Measurements from ENCODE around the gene FUT8.

The FUT8 gene

DNA sequence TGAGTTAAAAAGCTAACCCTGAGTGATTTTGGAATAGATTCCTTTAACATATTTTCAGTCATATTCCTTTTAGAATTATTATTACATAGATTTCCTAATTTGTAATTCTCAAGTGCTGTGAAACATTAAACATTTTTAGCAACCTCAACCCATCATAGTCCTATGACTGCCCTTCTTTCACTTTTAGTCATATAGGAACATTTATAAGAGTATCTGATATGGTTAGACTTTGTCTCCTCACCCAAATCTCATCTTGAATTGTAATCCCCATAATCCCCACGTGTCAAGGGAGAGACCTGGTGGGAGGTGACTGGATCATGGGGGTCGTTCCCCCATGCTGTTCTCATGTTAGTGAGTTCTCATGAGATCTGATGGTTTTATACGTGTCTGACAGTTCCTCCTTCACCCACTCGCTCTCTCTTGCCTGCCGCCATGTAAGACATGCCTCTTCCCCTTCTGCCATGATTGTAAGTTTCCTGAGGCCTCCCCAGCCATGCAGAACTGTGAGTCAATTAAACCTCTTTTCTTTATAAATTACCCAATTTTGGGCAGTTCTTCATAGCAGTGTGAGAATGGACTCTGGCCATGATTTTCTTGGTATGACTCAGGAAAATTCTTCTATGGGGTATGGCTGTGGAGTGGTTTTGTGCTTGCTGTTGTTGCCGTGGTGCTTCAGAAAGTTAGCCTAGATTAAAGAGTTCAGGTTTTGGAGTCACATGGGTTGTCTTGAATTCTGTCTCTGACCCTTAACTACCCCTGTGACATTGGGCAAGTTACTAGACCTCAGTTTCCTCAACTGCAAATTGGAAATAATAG lies 83.9 kb downstream of the FUT8 start:
- no peak for DNase-seq

DNA sequence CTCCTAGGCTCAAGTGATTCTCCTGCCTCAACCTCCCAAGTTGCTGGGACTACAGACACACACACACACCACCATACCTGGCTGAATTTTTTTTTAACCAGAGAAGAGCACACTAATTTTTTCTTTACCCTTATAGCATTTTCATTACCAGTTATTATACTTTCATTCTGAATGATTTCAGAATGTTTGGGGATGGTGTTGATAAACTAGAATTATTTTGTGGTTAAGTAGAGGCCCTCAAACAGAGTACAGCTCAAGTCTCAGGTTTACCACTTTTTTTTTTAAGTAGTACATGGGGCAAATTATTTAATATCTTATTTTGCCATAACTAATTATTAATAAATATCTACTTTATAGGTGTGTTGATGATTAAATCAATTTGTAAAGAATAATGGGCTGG lies 86.6 kb downstream of the FUT8 start:
- DNase-seq = no peak

- no peak for DNase-seq
Measured at GRCh38 chr14:65500075-65500474, 87.5 kb downstream of the FUT8 start.

GRCh38 chr14:65501328-65501727 lies 88.8 kb downstream of the FUT8 start:
- no peak for DNase-seq

- DNase-seq = no peak
Measured at GRCh38 chr14:65502676-65503124, 90.2 kb downstream of the FUT8 start.

DNA sequence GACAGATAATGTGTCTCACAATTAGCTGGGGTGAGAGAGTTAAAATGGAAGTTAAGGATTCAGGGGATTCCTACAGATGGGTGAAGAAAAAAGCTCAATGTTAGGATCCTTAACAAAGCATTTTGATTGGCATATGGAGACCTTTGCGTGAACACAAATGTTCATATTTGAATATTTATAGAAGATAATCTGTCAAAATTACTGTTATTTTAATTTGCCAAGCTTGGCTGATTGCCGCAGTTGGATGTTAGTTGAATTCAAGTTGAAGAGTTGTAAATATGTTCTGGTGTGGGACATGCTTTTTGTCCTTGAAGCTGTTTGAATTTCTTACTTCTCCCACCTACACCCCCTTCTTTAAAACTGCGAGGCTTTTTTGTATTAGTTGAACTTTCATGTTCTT lies 91.2 kb downstream of the FUT8 start:
- no peak for DNase-seq

DNA sequence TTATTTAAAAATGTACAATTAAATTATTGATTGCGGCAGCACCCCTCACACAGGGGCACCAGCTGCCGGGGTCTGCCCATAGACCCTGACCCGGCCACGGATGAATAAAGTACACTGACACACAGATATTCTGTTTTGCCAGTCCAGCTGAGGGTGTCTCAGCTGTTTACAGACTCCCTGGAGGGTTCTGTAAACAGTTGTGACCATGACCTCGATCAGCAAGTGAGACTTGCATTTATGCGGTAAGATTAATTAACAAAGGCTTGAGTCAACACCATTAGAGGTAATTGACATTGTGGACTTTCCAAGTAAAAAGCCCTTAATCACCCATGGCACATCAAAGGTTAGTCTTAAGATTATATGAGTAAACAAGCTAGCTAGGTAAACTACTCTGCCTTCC lies 94.3 kb downstream of the FUT8 start:
- DNase-seq = no peak

GRCh38 chr14:65509842-65510241 lies 97.3 kb downstream of the FUT8 start:
- no peak for DNase-seq

DNA sequence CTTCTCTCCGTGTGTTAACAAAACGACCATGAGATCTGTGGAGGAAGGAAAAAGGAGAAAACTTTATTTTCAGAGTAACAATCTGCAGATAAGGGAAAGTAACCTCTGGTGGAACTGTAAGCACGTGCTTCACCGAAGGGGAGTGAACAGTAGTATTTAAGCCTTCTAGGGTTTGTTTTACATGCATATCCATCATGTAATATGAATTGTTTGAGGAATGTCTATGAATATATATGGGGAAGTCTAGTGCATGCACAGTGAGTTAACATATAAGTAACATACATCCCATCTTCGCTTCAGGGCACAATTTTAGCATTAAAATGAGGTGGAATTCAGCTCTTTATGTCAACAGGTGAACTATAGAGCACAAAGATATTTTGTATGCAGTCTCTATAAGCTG lies 101.1 kb downstream of the FUT8 start:
- no peak for DNase-seq

- no peak for DNase-seq
Measured at GRCh38 chr14:65517635-65518542, 105.4 kb downstream of the FUT8 start.

DNA sequence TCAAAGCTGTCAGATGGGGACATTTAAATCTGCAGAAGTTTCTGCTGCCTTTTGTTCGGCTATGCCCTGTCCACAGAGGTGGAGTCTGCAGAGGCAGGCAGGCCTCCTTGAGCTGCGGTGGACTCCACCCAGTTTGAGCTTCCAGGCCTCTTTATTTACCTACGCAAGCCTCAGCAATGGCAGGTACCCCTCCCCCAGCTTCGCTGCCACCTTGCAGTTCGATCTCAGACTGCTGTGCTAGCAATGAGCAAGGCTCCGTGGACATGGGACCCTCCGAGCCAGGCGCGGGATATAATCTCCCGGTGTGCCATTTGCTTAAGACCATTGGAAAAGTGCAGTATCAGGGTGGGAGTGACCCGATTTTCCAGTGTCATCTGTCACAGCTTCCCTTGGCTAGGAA lies 115.5 kb downstream of the FUT8 start:
- DNase-seq = no peak

DNA sequence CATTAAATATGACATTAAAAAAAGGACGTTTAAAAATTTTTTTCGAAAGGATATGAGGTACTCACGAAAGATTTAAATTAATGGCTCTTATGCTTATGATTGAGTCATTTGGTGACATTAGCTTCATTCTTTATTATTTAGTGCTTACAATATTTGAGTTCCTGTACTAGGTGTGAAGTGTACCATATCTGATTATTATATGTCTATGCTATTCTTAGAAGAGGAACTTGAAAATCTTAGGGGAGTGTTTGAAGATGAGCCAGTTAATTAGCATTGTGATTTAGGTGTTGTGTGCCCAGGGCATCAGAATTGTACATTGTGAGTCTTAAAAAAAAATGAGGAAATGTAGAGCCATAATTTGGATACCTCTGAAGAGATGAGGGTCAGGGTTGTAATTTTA lies 118.6 kb downstream of the FUT8 start:
- DNase-seq = no peak

DNA sequence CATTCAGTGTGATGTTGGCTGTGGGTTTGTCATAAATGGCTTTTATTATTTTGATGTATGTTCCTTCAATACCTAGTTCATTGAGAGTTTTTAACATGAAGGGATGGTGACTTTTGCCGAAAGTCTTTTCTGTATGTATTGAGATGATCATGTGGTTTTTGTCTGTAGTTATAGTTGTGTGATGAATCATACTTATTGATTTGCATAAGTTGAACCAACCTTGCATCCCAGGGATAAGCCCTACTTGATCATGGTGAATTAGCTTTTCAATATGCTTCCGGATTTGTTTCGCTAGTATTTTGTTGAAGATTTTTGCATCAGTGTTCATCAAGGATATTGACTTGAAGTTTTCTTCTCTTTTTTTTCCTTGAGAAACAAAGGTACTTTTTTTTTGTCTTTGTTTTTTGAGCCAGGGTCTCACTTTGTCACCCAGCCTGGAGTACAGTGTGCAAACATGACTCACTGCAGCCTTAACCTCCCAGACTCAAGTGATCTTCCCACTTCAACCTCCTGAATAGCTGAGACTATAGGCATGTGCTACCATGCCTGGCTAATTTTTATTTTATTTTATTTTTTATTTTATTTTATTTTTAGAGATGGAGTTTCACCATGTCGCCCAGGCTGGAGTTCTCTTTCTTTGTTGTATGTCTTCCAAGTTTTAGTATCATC lies 121.3 kb downstream of the FUT8 start:
- DNase-seq = no peak

DNA sequence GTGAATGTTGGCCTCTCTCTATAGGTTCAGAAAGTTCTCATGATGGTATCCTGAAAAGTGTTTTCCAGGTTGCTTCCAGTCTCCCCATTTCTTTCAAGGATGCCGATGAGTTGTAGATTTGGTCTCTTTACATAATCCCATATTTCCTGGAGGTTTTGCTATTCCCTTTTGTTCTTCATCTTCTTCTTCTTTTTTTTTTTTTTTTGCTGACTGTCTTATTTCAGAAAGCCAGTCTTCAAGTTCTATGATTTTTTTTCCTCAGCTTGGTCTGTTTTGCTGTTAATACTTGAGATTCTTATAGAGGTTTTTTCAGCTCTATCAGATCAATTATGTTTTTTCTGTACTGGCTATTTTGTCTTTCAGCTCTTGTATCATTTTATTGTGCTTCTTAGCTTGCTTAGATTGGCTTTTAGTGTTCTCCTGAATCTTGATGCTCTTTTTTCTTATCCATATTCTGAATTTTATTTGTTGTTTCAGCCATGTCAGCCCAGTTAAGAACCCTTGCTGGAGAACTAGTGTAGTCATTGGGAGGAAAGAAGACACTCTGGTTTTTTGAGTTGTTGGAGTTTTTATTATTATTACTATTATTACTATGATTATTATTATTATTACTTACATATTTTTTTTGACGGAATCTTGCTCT lies 124.4 kb downstream of the FUT8 start:
- DNase-seq = no peak

- DNase-seq = no peak
Measured at GRCh38 chr14:65548878-65549277, 136.3 kb downstream of the FUT8 start.

DNA sequence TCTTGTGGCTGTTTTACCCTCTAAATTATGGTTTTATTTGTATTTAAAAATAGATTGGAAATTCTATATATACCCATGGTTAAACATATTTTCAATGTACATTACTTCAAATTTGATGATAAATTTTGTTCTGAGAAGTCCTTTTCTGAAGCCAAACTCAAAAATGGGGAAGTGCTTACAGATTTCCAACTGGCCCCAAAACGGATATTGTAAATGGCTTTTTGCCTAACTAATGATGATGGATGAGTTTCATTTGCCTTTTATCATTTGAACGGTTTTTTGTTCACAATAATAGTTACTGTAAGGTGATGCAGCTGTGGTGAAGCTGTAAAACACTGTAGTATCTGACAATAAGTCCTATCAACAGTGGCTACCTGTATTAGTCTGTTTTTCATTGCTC lies 136.9 kb downstream of the FUT8 start:
- no peak for DNase-seq

GRCh38 chr14:65550779-65551643 lies 138.5 kb downstream of the FUT8 start:
- no peak for DNase-seq

- no peak for DNase-seq
Measured at GRCh38 chr14:65552724-65553123, 140.2 kb downstream of the FUT8 start.

DNA sequence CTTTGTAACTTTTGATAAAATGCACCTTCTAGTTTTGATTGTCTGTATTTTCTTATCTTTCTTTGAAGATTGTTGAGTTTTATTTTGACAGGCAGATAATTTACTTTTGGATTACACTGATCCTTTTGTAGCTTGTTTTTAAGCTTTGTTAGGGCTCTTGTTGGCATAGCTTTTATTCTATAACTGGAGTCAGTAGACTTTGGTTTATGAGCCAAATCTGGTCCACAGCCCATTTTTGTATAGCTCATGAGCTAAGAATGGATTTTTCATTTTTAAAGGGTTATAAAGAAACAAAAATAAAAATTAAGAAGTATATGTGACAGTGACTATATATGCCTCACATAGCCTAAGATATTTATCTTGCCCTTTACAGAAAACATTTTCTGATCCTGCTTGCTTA lies 142.3 kb downstream of the FUT8 start:
- DNase-seq = no peak

DNA sequence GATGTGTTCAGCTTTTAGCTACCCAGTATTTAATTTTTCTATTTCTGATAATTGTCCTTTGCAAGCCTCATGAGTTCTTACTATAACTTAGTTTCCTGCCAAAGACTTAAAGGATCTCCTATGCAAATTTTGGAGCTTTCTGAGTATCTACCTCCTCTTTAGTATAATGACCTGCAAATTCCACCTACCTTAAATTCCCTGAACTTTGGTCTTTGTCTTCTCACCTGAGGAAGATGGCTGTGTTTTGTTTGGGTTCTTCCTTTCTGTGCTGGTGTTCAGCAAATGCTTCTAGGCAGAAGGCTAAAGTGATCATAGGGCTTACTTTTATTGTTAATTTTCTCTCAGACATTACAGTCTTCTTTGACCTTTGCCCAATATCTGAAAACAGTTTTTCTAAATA lies 142.8 kb downstream of the FUT8 start:
- DNase-seq = no peak

- no peak for DNase-seq
Measured at GRCh38 chr14:65558363-65558762, 145.8 kb downstream of the FUT8 start.

Measured in activated CD4-positive, alpha-beta T cell treated with anti-CD3 and anti-CD28 coated beads, Interleukin-2, amount 50 U/mL, for 1 hour (primary cell).